HG03442 (cell line): ENCODE measurements around the gene GPR153.

Experiments
- ATAC-seq: cut with Tn5 transposase; IDR thresholded peaks from one replicate; pipeline ENCODE4 v1.9.1; 2021; ENCODE audit warnings: mild to moderate bottlenecking, moderate library complexity; ENCODE audit not compliant: unreplicated experiment

GPR153 gene

GRCh38 chr1:6249739-6250689 lies 10.9 kb downstream of the GPR153 start:
- no peak for ATAC-seq

DNA sequence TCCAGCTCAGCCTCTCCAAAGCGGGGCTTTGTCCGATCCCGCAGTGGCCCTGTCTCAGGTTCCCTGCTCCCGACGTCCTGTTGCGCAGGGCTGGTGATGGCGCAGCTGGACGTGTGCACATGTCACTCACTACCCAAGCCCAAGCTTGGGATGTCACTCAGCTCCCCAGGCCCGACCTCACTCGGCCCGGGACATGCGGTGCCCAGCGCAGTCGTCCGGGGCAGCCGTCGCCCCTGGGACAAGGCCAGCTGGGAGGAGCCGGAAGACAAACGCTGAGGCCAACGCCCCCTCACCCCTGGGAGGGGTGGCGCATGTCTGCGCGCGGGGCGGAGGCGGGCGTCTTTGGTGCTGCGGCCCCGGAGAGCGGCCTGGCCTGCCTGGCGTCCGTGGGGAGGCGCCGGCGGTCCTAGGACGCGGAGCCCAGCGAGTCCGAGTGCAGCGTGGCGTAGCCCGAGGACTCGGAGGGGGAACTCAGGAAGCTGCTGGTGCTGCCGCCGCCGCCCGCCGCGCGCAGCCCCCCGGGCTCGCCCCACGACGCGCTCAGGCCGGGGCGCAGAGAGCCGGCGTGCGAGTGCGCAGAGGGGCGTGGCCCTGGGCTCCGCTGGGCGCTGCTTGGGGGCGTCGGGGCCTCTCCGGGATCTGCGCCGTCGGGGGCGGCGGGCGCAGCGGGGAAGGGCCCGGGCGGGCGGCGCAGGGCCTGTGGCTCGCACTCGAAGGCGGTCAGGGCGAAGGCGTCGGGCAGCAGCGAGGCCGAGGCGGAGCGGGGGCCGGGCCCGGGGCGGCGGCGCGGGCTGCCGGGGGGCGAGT lies 11.8 kb downstream of the GPR153 start:
- no peak for ATAC-seq

- ATAC-seq = no peak
These were observed 12.6 kb downstream of the GPR153 start for GRCh38 chr1:6248161-6248776.

GRCh38 chr1:6247651-6248050 lies 13.2 kb downstream of the GPR153 start:
- no peak for ATAC-seq

GRCh38 chr1:6246497-6247467 lies 14.1 kb downstream of the GPR153 start:
- no peak for ATAC-seq

GRCh38 chr1:6245869-6246496 lies 14.9 kb downstream of the GPR153 start:
- no peak for ATAC-seq

- peak; percentile 49 for ATAC-seq
These were observed 15.6 kb downstream of the GPR153 start for GRCh38 chr1:6245086-6245868.

GRCh38 chr1:6244401-6245049 lies 16.4 kb downstream of the GPR153 start:
- ATAC-seq = no peak

GRCh38 chr1:6243993-6244392 lies 16.9 kb downstream of the GPR153 start, which contains the start of gene HES3:
Gene HES3 (plus strand): TSS chr1:6244179. CDS start chr1:6244366, 187 bp downstream.
- no peak for ATAC-seq

GRCh38 chr1:6243053-6243834 lies 17.7 kb downstream of the GPR153 start:
- no peak for ATAC-seq

GRCh38 chr1:6241887-6242740 lies 18.8 kb downstream of the GPR153 start:
- ATAC-seq = no peak

DNA sequence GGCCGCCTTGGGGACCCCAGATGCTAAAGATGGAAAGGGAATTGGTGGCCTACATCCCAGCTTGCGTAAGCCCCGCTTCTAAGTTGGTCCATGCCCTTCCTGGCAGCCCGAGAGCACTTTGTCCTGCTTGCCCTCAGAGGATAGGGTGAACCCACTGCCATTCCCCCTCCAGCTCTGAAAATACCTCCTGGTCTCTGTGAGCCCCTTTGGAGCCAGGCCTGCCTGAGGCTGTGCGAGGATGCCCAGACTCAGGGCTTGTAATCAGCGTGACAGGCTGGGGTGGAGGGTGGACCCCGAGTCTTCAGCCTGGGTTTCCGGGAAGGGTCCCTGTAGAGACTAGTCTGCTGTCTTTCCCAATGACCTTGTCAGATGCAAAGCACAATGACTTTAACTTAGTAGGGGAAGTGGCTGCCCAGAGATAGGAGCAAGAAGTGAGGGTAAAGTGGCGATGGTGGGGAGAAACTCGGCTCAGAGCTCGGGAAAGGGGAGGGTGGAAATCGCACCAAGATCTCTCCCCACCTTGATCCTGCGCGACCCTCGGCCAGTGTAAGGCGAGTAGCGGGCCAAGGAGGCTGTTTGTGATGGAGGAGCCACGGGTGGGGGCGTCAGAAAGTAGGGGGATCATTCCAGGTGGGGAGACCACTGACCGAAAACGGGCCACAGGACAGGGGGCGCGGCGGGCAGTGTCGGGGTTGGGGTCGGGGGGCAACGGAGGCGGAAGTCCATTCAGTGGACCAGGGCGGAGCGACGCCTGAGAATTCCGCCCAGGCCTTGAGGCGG lies 19.6 kb downstream of the GPR153 start:
- no peak for ATAC-seq

DNA sequence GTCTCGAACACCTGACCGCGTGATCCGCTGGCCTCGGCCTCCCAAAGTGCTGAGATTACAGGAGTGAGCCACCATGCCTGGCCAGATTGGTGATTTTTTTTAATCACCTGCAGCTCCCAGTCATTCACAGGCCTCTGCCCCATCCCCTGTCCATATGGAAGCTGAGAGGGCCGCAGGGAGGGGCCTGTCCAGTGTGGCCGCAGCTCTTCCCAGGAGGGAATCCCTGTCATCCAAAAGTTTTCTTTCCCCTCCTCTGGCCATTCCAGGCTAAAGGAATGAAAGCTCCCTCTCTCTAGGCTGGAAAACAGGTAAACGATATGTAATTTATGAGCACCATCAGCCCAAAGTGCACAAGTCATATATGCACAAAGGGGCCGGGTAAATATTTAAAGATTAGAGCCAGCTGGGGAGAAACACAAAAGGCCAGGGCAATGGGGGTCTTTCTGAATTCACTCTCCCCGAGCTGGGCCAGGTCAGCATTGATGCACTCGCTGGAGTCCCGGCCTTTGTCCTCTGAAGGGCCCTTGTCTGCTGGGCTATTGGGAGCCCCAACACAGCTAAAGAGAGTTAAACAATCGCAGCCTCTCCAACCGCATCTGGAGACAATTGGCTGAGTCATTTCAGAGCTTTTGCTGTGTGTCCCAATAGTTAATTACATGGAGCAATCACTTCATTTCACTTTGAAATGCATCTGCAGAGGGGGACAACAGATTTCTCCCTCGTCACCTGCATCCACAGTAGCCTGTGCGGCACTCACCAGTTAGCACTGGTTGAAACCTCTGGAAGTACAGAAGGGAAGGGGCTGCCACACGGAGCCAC lies 20.7 kb downstream of the GPR153 start:
- no peak for ATAC-seq

- no peak for ATAC-seq
These were observed 21.6 kb downstream of the GPR153 start for GRCh38 chr1:6239213-6239752.

GRCh38 chr1:6237093-6237492 lies 23.8 kb downstream of the GPR153 start:
- no peak for ATAC-seq
